UCSD-AML1 (cell line): ENCODE data around the gene POLR2F.
"Not testable (repeated sequence)": the region's sequence is repeated elsewhere in the genome, so short reads cannot be mapped to it uniquely, and the experiment has no call there.

Experiments
- DNase-seq: peaks from one replicate; lab custom pipeline; 2025; ENCODE audit not compliant: unreplicated experiment; lab: John Stamatoyannopoulos, UW

POLR2F gene

GRCh38 chr22:37952629-37953028 is 870 bp upstream of the POLR2F start:
- not testable (repeated sequence) for DNase-seq

- no peak for DNase-seq
Measured at GRCh38 chr22:37953062-37953436, 450 bp upstream of the POLR2F start.

GRCh38 chr22:37954686-37955085 is 1.2 kb downstream of the POLR2F start:
- no peak for DNase-seq

GRCh38 chr22:37955825-37956397 is 2.4 kb downstream of the POLR2F start:
- not testable (repeated sequence) for DNase-seq

GRCh38 chr22:37957232-37957631 is 3.7 kb downstream of the POLR2F start:
- DNase-seq: no peak

GRCh38 chr22:37959231-37959825 is 5.8 kb downstream of the POLR2F start:
- no peak for DNase-seq

- DNase-seq: no peak
Measured at GRCh38 chr22:37961062-37961461, 7.6 kb downstream of the POLR2F start.

- no peak for DNase-seq
Measured at GRCh38 chr22:37965940-37966664, 12.6 kb downstream of the POLR2F start.

GRCh38 chr22:37967147-37967546 is 13.6 kb downstream of the POLR2F start:
- no peak for DNase-seq

GRCh38 chr22:37967637-37968451 is 14.3 kb downstream of the POLR2F start:
- DNase-seq: no peak

GRCh38 chr22:37968452-37969251 is 15.2 kb downstream of the POLR2F start:
- no peak for DNase-seq

GRCh38 chr22:37970864-37971263 is 17.4 kb downstream of the POLR2F start:
- DNase-seq: no peak

GRCh38 chr22:37971475-37972434 is 18.3 kb downstream of the POLR2F start:
- DNase-seq: no peak

GRCh38 chr22:37972527-37972926 is 19.0 kb downstream of the POLR2F start:
- DNase-seq: no peak

GRCh38 chr22:37973271-37974170 is 20.0 kb downstream of the POLR2F start:
- no peak for DNase-seq

- DNase-seq: no peak
Measured at GRCh38 chr22:37975153-37975552, 21.7 kb downstream of the POLR2F start.

GRCh38 chr22:37976022-37976421 is 22.5 kb downstream of the POLR2F start:
- not testable (repeated sequence) for DNase-seq

- no peak for DNase-seq
Measured at GRCh38 chr22:37976547-37976946, 23.0 kb downstream of the POLR2F start.

- DNase-seq: no peak
Measured at GRCh38 chr22:37979782-37980181, 26.3 kb downstream of the POLR2F start.
